ENCODE data around the gene GAB2.

DNA sequence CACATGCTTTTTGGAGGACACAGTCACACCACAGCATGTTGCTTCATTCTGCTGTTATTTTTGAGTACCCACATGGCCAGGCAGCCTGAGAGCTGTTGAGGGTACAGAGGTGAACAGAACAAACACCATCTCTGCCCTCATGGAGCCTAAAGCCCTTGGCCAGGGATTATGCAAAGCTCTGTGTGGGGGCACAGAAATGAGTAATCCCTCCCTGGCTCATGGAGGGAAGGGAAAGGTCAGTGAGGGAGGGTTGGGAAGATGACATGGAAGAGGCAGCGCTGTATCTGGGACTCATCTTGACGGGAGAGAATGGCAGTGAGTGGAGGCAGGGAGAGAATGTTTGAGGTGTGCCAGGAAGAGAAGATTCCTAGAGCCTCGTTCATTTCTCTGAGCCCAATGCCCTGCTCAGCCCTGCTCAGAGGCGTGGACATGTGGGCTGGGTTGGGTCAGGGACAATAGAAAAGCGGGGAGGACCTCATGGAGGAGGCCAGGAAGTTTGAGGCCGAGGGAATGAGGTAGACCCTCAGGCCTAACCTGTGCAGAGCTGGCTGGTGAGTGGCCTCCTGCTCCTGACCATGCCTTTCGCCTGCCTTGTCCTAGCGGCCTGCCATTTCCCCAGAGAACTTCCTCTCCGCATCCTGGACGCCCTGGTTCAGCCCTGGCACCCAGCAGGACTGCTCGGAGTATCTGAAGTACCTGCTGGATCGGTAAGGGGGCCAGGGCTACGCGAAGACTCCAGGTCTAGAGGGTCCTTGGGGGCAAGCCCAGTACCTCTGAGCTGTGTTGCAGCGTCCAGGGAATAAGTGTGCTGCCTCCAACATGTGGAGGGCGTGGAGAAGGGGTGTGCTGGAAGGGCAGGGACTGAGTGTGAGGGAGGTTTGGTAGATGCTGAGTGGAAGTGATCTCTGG lies 209.1 kb downstream of the GAB2 start:
- TF ChIP-seq, protein P1, sequence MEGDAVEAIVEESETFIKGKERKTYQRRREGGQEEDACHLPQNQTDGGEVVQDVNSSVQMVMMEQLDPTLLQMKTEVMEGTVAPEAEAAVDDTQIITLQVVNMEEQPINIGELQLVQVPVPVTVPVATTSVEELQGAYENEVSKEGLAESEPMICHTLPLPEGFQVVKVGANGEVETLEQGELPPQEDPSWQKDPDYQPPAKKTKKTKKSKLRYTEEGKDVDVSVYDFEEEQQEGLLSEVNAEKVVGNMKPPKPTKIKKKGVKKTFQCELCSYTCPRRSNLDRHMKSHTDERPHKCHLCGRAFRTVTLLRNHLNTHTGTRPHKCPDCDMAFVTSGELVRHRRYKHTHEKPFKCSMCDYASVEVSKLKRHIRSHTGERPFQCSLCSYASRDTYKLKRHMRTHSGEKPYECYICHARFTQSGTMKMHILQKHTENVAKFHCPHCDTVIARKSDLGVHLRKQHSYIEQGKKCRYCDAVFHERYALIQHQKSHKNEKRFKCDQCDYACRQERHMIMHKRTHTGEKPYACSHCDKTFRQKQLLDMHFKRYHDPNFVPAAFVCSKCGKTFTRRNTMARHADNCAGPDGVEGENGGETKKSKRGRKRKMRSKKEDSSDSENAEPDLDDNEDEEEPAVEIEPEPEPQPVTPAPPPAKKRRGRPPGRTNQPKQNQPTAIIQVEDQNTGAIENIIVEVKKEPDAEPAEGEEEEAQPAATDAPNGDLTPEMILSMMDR (CRISPR knock-in tag; IDR thresholded peaks at IDR 0.05), result no peak
- TF ChIP-seq ZNF333 (CRISPR knock-in tag; IDR thresholded peaks at IDR 0.05; ENCODE audit: borderline replicate concordance) (no peak), ZNF124 (CRISPR knock-in tag; IDR thresholded peaks at IDR 0.05) (no peak), RBAK (CRISPR knock-in tag; IDR thresholded peaks at IDR 0.05) (no peak), XRCC5 (optimal IDR thresholded peaks at IDR 0.05; ENCODE audit: low read length) (no peak), POLR2A (IDR thresholded peaks at IDR 0.05; ENCODE audit: insufficient read depth in 1 of 2, low read depth in 2 of 2, low read length in 2 of 2) (no peak), FOSL1 (CRISPR knock-in tag; IDR thresholded peaks at IDR 0.05; ENCODE audit: borderline replicate concordance) (no peak), ETV6 (CRISPR knock-in tag; conservative IDR thresholded peaks at IDR 0.05) (no peak), ERF (CRISPR knock-in tag; IDR thresholded peaks at IDR 0.05) (no peak), POLR2AphosphoS5 (IDR thresholded peaks at IDR 0.05; ENCODE audit: low read depth, low read length) (no peak)
- TF ChIP-seq, protein P2, sequence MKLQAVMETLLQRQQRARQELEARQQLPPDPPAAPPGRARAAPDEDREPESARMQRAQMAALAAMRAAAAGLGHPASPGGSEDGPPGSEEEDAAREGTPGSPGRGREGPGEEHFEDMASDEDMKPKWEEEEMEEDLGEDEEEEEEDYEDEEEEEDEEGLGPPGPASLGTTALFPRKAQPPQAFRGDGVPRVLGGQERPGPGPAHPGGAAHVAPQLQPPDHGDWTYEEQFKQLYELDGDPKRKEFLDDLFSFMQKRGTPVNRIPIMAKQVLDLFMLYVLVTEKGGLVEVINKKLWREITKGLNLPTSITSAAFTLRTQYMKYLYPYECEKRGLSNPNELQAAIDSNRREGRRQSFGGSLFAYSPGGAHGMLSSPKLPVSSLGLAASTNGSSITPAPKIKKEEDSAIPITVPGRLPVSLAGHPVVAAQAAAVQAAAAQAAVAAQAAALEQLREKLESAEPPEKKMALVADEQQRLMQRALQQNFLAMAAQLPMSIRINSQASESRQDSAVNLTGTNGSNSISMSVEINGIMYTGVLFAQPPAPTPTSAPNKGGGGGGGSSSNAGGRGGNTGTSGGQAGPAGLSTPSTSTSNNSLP (IDR thresholded peaks at IDR 0.05; ENCODE audit: low read depth, low read length), result no peak
